HG03460 (cell line): ENCODE results near the gene GMEB1.
"Not testable (repeated sequence)": the region's sequence is repeated elsewhere in the genome, so short reads cannot be mapped to it uniquely, and the experiment has no call there.

Experiments
- ATAC-seq: cut with Tn5 transposase; IDR thresholded peaks from one replicate; pipeline ENCODE4 v1.9.1; 2021; ENCODE audit not compliant: unreplicated experiment

The GMEB1 gene, protein sequence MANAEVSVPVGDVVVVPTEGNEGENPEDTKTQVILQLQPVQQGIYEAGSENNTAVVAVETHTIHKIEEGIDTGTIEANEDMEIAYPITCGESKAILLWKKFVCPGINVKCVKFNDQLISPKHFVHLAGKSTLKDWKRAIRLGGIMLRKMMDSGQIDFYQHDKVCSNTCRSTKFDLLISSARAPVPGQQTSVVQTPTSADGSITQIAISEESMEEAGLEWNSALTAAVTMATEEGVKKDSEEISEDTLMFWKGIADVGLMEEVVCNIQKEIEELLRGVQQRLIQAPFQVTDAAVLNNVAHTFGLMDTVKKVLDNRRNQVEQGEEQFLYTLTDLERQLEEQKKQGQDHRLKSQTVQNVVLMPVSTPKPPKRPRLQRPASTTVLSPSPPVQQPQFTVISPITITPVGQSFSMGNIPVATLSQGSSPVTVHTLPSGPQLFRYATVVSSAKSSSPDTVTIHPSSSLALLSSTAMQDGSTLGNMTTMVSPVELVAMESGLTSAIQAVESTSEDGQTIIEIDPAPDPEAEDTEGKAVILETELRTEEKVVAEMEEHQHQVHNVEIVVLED

DNA sequence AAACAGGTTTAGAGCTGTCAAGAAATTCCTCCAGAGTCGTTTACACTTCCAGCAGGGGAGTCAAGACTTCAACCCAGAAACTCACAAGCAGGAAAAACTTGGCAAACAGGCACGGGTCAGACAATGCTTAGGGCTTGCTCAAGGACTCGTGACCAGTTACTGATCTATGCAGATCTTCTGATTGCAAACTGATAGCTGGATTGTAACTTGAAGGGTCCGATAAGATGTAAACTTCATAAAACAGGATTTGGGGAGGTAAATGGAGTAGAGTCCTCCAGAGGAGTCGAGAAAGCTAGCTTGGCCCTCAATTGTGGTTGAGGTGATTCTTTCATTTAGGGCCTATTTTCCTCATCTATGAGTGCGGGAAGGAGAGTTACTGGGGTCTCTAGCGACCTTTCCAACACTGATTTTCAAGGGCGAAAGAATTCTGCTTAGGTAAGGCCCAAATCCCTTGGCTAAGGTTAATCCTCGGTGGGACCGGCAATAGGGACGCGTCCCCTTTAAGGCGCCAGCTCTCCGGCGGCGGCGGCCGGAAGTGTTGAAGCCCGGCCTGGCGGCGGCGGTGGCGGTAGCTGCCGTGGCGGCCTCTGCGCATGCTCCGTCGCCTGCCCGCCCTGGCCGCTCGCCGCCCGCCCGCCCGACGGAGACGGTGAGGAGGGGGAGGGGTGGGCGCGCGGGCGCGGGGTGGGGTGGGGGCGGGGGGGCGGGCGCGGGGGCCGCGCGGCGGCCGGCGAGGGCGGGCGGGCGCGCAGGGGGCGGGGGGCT lies at the start of gene GMEB1:
GMEB1 (plus strand) TSS at position 594 of the 765 bp plus-strand sequence. CDS start 14,829 bp downstream, outside the sequence.
- peak; percentile 61 for ATAC-seq

DNA sequence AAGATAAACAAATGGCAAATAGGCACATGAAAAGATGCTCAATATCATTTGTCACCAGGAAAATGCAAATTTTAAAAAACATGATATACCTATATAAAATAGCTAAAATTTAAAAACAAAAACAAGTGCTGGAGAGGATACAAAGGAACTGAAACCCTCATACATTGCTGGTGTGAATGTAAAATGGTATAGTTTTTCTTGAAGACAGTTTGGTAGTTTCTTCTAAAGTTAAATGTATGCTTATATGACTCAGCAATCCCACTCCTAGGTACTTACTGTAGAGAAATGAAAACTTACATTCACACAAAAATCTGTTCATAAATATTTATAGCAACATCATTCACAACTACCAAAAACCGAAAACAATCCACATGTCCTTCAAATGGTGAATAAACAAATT lies 36.9 kb upstream of the GMEB1 start:
- ATAC-seq, result no peak

DNA sequence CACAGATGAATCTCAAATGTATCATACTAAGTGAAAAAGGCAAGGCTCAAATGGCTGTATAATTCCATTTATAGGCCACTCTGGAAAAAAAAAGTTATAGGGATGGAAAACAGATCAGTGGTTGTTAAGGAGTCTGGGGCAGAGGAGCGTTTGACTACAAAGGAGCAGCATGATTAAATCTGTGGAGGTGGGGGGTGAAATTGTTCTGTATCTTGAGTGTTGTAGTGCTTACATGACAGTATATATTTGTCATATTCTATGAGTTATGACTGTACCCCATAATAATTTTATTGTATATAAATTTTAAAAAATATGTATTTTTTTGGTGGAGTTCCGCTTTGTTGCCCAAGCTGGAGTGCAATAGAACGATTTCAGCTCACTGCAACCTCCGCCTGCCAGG lies 36.0 kb upstream of the GMEB1 start:
- no peak for ATAC-seq

DNA sequence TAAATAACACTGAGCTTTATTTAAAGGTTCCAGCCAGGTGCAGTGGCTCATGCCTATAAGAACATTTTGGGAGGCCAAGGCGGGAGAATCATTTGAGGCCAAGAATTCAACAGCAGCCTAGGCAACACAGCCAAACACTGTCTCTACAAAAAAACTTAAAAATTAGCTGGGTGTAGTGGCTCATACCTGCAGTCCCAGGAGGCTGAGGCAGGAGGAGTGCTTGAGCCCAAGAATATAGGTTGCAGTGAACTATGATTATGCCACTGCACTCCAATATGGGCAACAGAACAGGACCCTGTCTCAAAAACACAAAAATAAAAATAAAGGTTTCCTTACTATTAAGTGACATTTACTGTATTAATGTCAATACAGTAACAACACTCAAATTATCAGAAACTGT lies 27.8 kb upstream of the GMEB1 start:
- ATAC-seq, result no peak

DNA sequence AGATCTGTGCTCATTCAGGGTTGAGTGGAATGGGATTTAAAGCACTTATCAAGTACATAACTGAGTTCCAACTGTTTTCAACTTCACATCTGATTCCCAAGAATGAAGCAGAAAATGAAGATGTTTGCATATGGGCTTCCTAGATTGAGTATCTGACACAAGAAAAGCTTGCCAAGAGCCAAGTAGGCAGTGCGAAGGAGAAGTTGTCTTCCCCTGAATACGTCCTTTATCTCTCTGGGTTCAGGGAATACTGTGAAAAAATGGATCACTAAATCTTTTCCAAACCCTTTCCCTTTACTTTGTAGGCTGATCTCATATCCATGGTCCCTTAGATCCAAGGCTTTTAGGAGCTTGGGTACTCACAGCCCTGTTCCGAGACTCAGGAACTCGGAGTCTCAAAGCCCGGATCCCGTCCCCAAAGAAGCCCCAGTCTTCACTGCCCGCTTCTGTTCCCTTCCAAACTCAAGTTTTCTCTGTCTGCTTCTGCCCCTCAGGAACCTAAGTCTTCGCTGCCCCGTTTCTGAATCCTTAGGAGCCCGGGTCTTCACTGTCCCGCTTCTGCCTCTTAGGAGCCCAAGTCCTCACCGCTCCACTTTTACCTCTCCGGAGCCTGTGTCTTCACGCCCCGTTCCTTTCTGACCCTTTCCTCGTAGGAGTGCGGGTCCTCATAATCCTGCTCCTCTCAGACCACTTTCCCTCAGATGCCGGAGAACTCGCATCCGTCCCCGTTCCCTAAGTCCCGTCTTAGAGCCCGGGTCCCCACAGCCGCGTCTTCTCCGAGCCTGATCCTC lies 26.3 kb upstream of the GMEB1 start:
- peak; percentile 19 for ATAC-seq

DNA sequence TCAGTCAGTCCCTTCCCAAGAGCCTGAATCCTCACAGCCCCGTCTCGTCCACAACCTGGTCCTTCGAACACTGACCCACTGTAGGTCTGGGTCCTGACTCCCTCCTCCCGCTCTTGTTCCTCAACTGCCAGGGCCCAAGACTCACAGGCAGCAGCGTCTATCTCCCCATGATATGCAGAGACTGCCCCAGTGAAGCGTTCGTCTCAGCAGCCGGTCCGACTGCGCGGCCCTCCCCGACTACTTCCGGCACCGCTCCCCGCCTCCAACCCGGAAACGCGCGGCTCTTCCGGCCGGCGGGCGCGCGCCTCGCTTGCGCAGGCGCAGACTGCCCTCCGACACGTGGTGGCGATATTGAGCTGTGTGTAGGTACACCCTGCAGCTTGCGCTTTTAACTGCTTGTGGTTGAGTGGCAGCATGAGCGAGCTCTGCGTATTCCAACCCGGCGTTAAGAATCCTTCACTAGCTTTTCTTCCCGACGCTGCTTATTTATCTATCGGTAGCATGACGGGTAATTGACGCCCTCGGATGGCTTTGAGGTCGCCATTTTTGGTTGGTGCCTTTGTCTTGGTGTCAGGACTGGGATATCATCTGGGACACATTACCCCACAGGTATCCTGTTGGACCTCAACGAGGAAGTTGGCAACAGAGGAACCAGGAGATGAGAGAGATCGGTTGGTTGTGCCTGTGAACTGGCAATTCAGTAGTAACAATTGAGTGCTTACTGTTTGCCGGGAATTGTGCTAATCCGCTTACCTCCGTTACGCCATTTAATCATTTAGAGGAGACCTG lies 25.5 kb upstream of the GMEB1 start, which contains the start of gene TAF12:
TAF12 (minus strand) TSS at position 221 of the 789 bp plus-strand sequence. CDS start 20,986 bp downstream, outside the sequence.
- ATAC-seq, result peak; percentile 70

DNA sequence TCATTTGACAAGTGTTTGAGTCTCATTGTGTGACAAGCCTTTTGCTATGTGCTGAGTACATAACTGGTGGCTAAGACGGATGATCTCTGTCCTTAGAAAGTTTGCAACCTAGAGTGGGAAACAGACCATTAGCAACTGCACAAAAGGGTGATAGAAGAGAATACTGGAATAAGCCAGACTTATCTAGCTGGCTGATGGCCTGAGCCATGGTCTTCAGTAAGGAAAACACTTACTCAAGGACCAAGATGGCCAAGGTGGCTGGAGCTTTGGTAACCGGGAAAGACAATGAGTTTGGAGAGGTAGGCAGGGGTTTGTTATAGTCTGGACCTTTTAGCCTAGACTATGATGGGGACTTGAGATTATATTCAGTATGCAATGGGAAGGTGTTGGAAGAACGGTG lies 24.1 kb upstream of the GMEB1 start:
- ATAC-seq, result no peak

DNA sequence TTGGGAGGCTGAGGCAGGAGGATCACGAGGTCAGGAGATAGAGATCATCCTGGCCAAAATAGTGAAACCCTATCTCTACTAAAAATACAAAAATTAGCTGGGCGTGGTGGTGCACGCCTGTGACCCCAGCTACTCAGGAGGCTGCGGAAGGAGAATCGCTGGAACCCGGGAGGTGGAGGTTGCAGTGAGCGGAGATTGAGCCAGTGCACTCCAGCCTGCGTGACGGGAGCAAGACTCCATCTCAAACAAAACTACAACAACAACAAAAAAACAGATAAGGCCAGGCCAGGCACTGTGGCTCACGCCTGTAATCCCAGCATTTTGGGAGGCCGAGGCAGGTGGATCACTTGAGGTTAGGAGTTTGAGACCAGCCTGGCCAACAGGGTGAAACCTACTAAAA lies 23.2 kb upstream of the GMEB1 start:
- ATAC-seq, result not testable (repeated sequence)

DNA sequence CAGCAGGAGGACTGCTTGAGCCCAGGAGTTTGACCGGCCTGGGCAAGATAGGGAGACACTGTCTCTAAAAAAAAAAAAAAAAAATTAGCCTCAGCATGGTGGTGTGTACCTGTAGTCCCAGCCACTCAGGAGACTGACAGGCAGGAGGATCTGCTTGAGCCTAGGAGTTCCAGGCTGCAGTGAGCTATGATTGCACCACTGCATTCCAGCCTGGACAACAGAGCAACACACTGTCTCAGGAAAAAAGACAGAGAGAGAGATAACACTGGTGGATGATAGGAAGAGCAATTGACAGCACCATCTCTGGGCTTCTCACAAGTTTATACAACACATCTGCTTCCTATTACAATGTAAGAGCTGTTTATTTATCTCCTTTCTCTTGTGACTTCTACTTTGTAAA lies 22.5 kb upstream of the GMEB1 start:
- no peak for ATAC-seq

DNA sequence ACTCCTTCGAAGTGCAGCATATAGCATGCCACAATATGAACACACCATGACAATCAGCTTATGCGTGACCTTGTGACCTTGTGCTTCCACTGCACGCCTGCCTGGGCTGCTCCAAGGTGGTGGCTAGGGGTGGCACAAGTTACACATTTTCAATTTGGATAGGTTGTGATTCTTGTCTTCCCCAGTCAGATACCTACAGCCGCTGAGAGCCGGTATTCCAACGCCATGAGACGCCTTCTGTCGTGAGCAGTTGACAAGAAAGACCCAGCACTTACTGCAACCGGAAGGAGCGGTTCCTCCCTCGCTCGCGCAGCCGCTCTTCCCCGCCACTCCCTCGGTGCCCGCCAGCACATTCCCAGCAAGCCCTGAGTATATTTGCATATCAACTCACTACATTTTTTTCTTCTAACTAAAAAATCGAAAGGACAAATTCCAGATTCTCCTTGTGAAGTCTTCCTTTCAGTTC lies 20.5 kb upstream of the GMEB1 start:
- peak; percentile 60 for ATAC-seq

DNA sequence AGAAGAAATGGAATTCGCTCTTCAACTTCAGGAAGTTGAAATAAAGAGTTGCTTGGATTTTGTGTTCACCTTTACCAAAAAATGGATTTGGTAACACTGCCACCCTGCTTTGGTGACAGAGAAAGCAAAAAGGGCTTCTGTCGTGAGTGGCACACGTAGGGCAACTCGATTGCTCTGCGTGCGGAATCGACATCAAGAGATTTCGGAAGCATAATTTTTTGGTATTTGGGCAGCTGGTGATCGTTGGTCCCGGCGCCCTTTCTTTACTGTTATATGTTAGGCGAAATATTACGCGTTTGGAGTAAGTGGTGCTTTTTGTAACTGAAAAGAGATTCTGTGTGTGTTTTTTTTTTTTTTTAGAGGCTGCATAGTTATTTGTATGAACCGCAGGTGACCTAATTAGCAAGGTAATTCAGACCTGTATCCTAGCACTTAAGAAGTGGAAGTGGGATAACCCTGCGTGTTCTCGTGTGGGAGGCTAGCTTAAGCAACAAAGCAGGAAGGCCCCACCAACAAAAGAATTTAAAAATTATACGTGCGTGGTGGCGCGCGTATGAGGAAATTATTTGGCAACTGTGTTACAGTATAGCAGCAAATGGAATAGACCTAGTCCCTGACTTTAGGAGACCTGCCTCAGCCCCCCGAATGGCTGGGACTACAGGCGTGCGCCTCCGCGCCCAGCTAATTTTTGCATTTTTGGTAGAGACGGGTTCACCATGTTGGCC lies 19.9 kb upstream of the GMEB1 start, which contains the start of gene RNU11:
RNU11 (plus strand) TSS at position 127 of the 725 bp plus-strand sequence.
- peak; percentile 63 for ATAC-seq

DNA sequence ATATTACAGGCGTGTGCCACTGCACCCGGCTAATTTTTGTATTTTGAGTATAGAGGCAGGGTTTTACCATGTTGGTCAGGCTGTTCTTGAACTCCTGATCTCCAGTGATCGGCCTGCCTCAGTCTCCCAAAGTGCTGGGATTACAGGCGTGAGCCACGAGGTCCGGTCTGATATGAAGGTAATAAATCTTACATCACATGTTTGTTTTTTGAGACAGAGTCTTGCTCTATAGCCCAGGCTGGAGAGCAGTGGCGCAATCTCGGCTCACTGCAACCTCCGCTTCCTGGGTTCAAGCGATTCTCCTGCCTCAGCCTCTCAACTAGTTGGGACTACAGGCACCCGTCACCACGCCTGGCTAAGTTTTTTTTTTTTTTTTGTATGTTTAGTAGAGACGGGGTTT lies 15.5 kb upstream of the GMEB1 start:
- not testable (repeated sequence) for ATAC-seq

DNA sequence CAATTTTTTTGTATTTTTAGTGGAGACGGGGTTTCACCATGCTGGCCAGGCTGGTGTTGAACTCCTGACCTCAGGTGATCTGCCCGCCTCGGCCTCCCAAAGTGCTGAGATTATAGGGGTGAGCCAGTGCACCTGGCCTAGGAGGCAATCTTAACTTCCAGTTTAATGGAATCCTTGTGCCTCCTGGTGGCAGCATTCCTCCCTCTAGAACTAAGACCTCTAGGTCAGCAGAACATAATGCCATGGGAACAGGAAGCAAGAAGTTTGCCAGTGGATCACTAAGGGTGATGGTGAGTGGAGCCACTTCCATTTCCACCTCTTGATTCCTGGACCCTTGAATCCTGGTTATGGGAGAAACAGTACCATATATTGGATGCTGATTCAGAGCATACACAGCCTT lies 14.7 kb upstream of the GMEB1 start:
- not testable (repeated sequence) for ATAC-seq

DNA sequence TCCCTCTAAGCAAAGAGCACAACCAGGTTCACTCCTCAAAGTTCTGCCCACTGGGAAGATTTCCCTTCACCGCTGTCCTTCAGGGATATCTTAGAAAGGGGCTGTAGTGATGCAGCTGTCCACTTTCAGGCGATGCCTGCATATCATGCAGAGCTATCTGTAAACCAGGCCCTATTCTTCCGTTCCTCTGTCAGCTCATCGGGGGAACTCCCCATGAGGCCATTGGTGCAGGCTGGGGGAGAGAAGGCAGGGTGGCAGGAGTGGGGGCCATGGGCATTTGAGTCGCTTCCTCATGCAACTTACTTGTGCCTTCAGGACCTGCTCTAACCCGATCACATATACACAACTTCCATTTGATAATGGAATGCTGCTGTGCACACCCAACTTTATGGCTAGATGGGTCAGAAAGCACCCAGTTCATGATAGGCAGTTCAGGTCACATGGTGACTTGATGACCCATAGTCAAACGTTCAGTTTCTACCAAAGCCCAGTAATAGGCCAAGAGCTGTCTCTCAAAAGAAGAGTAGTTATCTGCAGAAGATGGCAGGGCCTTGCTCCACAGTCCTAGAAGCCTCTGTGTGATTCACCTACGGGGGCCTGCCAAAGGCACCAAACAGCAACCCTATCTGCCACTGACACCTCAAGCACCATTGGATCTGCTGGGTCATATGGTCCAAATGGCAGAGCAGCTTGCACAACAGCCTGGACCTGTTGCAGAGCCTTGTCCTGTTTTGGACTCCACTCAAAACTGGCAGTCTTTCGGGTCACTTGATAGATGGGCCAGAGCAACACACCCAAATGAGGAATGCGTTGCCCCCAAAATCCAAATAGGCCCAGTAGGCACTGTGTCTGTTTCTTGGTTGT lies 12.9 kb upstream of the GMEB1 start:
- ATAC-seq, result not testable (repeated sequence)

DNA sequence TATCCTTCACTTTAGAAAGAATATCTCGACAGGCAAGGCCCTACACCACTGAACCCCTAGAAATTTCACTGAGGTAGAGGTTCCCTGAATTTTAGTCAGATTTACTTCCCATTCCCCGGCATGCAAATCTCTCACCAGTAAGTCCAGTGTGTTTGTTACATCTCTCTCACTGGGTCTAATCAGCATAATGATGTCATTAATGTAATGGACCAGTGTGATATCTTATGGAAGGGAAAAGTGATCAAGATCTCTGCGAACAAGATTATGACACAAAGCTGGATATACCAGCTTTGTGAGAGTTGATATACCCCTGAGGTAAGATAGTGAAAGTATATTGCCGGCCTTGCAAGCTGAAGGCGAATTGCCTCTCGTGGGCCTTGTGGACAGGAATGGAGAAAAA lies 12.2 kb upstream of the GMEB1 start:
- ATAC-seq, result no peak

DNA sequence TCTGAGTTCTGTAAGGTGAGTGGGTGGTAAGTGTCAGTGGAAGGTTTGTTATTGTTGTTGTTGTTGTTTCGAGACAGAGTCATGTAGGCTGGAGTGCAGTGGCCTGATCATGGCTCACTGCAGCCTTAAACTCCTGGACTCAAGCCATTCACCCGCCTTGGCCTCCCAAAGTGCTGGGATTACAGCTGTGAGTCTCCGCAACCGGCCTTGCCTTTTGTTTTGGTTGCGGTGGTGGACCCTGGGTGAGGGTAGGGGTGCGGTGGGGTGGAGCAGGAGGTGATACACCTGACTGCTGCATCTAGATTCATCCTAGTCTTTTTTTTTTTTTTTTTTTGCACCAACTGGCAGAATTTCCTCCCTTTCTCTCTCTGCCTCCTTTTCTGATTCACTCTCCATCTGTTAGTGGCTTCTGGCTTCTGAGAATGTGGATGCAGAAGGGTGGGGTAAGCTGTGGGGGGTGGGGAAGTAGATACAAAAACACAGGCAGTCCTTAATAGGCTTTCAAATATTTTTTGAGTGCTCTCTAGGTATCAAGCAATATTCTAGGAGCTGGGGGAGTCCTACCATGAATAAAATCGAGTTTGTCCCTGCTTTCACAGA lies 4.6 kb upstream of the GMEB1 start:
- ATAC-seq, result no peak

DNA sequence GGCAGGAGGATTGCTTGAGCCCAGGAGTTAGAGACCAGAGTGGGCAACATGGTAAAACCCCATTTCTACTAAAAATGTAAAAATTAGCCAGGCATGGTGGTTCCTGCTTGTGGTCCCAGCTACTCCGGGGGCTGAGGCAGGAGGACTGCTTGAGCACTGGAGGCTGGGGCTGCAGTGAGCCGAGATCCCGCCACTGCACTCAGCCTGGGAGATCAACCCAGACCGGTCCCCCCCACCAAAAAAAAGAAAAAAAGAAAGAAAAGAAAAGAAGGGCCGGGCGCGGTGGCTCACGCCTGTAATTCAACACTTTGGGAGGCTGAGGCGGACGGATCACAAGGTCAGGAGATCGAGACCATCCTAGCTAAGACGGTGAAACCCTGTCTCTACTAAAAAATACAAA lies 1.8 kb upstream of the GMEB1 start:
- no peak for ATAC-seq
